ENCODE data around the gene LRGUK.
"Not testable (repeated sequence)": the region's sequence is repeated elsewhere in the genome, so short reads cannot be mapped to it uniquely, and the experiment has no call there.

LRGUK gene

GRCh38 chr7:134290286-134290685 lies 163.1 kb downstream of the LRGUK start:
- H3K9me3 ChIP-seq (ENCODE audit: low read length) = no peaks in the 10 kb centered on the region
- H3K27me3 ChIP-seq (ENCODE audit: insufficient read depth, low read length) = no peaks in the 10 kb centered on the region
- H3K36me3 ChIP-seq (ENCODE audit: insufficient read depth, low read length) = peaks cover 42% of the 10 kb centered on the region
- H3K27ac ChIP-seq (ENCODE audit: low read depth, low read length, poor library complexity, severe bottlenecking) = no peak overlapping the region
- H3K4me2 ChIP-seq (ENCODE audit: low read length) = no peak overlapping the region
- TF ChIP-seq EZH2 (IDR thresholded peaks at IDR 0.05; ENCODE audit: borderline replicate concordance, low read length) = no peak
- no peak for TF ChIP-seq CTCF (IDR thresholded peaks at IDR 0.05; ENCODE audit: low read length)
- H3K9ac ChIP-seq (ENCODE audit: low read length) = no peak overlapping the region
- no peak overlapping the region for H2AFZ ChIP-seq (ENCODE audit: low read length)
- peaks cover 45% of the 10 kb centered on the region for H3K4me1 ChIP-seq (ENCODE audit: insufficient read depth, low read length, severe bottlenecking)
- H3K79me2 ChIP-seq (ENCODE audit: insufficient read depth, low read length) = no peaks in the 10 kb centered on the region
- no peaks in the 10 kb centered on the region for H4K20me1 ChIP-seq (ENCODE audit: insufficient read depth, low read length)
- H3F3A ChIP-seq (ENCODE audit: insufficient read depth, low read length) = no peaks in the 10 kb centered on the region
- H3K4me3 ChIP-seq (ENCODE audit: low read depth, low read length, poor library complexity, severe bottlenecking) = no peak overlapping the region
- no peaks in the 10 kb centered on the region for H3K9me2 ChIP-seq (ENCODE audit: low read depth, low read length)

GRCh38 chr7:134293002-134293740 lies 166.0 kb downstream of the LRGUK start:
- no peaks in the 10 kb centered on the region for H3K27me3 ChIP-seq (ENCODE audit: insufficient read depth, low read length)
- no peaks in the 10 kb centered on the region for H3K9me2 ChIP-seq (ENCODE audit: low read depth, low read length)
- H3K27ac ChIP-seq (ENCODE audit: low read depth, low read length, poor library complexity, severe bottlenecking) = peak overlapping the region; percentile 83
- no peaks in the 10 kb centered on the region for H3K79me2 ChIP-seq (ENCODE audit: insufficient read depth, low read length)
- no peaks in the 10 kb centered on the region for H3F3A ChIP-seq (ENCODE audit: insufficient read depth, low read length)
- TF ChIP-seq EZH2 (IDR thresholded peaks at IDR 0.05; ENCODE audit: borderline replicate concordance, low read length) = no peak
- no peak for TF ChIP-seq CTCF (IDR thresholded peaks at IDR 0.05; ENCODE audit: low read length)
- no peaks in the 10 kb centered on the region for H3K9me3 ChIP-seq (ENCODE audit: low read length)
- no peaks in the 10 kb centered on the region for H4K20me1 ChIP-seq (ENCODE audit: insufficient read depth, low read length)
- H3K4me1 ChIP-seq (ENCODE audit: insufficient read depth, low read length, severe bottlenecking) = peaks cover 36% of the 10 kb centered on the region
- peak overlapping the region; percentile 52 for H3K9ac ChIP-seq (ENCODE audit: low read length)
- peaks cover 71% of the 10 kb centered on the region for H3K36me3 ChIP-seq (ENCODE audit: insufficient read depth, low read length)
- H3K4me3 ChIP-seq (ENCODE audit: low read depth, low read length, poor library complexity, severe bottlenecking) = peak overlapping the region; percentile 24
- no peak overlapping the region for H2AFZ ChIP-seq (ENCODE audit: low read length)
- H3K4me2 ChIP-seq (ENCODE audit: low read length) = peak overlapping the region; percentile 43

GRCh38 chr7:134295982-134296381 lies 168.8 kb downstream of the LRGUK start:
- H3K9ac ChIP-seq (ENCODE audit: low read length); H3K4me2 ChIP-seq (ENCODE audit: low read length); H3K9me2 ChIP-seq (ENCODE audit: low read depth, low read length); H3K27ac ChIP-seq (ENCODE audit: low read depth, low read length, poor library complexity, severe bottlenecking); H3K9me3 ChIP-seq (ENCODE audit: low read length); H3K27me3 ChIP-seq (ENCODE audit: insufficient read depth, low read length); H2AFZ ChIP-seq (ENCODE audit: low read length); H3F3A ChIP-seq (ENCODE audit: insufficient read depth, low read length); H3K79me2 ChIP-seq (ENCODE audit: insufficient read depth, low read length); H4K20me1 ChIP-seq (ENCODE audit: insufficient read depth, low read length); H3K4me3 ChIP-seq (ENCODE audit: low read depth, low read length, poor library complexity, severe bottlenecking): not testable (repeated sequence)
- Histone ChIP-seq H3K36me3 (ENCODE audit: insufficient read depth, low read length) (peaks cover 88% of the 10 kb centered on the region), H3K4me1 (ENCODE audit: insufficient read depth, low read length, severe bottlenecking) (peaks cover 37% of the 10 kb centered on the region)

GRCh38 chr7:134297489-134297888 lies 170.3 kb downstream of the LRGUK start:
- H3F3A ChIP-seq (ENCODE audit: insufficient read depth, low read length) = 0 out of 2 replicates have a peak, but pooled peaks cover 4% of the 10 kb centered on the region
- H3K27ac ChIP-seq (ENCODE audit: low read depth, low read length, poor library complexity, severe bottlenecking) = no peak overlapping the region
- H3K4me2 ChIP-seq (ENCODE audit: low read length) = no peak overlapping the region
- H2AFZ ChIP-seq (ENCODE audit: low read length) = no peak overlapping the region
- no peak overlapping the region for H3K4me3 ChIP-seq (ENCODE audit: low read depth, low read length, poor library complexity, severe bottlenecking)
- H3K36me3 ChIP-seq (ENCODE audit: insufficient read depth, low read length) = peaks cover 88% of the 10 kb centered on the region
- H3K9me3 ChIP-seq (ENCODE audit: low read length) = no peaks in the 10 kb centered on the region
- no peaks in the 10 kb centered on the region for H3K27me3 ChIP-seq (ENCODE audit: insufficient read depth, low read length)
- no peaks in the 10 kb centered on the region for H3K79me2 ChIP-seq (ENCODE audit: insufficient read depth, low read length)
- H3K9me2 ChIP-seq (ENCODE audit: low read depth, low read length) = no peaks in the 10 kb centered on the region
- H3K9ac ChIP-seq (ENCODE audit: low read length) = no peak overlapping the region
- H4K20me1 ChIP-seq (ENCODE audit: insufficient read depth, low read length) = no peaks in the 10 kb centered on the region
- TF ChIP-seq CTCF (IDR thresholded peaks at IDR 0.05; ENCODE audit: low read length) = no peak
- no peak for TF ChIP-seq EZH2 (IDR thresholded peaks at IDR 0.05; ENCODE audit: borderline replicate concordance, low read length)
- H3K4me1 ChIP-seq (ENCODE audit: insufficient read depth, low read length, severe bottlenecking) = peaks cover 29% of the 10 kb centered on the region

All from OCI-LY1 (cell line).